Measurements from ENCODE around the gene CAPZA1. TPM values are rescaled to one million over a fixed set of nuclear protein-coding genes. Genes with fewer than 3 reads are reported as not detected.

CAPZA1 gene
- total RNA-seq: 205 and 233 TPM in 2 replicates

DNA sequence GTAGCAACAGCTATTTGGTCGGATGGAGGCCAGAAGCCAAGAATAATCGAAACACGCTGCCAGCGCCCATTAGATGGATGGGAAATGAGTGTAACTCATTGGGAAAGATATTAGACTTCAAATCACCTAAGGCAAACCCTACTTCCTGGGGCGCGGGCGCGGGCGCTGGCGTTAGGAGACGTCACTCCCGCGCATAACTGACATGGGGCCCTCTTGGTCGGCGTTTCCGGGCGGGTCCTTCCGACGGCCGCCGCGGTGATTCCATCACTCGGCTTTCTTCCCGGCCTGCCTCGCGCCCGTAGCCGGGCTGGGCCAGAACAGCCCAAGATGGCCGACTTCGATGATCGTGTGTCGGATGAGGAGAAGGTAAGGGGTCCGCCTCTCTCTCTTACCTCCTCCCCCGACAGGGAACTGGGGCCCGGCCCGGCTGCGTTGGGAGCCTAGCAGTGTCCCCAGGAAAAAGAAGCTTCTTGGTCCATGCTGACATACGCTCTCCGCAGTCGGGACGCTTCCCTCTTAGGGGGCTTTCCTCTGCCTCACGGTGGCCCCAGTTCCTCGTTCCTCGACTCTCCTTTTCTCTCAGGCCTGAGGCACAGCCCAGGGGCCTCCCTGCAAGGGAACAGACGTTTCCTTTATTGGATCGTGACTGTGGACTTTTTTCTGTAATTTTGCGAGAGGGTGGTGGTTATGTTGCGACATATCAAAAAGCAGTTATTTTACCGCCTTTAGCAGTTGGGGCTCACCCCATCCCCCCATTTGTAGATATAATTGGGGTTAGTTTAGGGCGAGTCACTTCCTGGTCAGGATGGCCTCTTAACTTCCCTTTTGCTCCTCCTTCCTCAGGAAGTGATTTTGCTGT lies at the start of gene CAPZA1:
CAPZA1 (plus strand) TSS at position 315 of the 859 bp plus-strand sequence; CDS start at position 328, 13 bp downstream.

DNA sequence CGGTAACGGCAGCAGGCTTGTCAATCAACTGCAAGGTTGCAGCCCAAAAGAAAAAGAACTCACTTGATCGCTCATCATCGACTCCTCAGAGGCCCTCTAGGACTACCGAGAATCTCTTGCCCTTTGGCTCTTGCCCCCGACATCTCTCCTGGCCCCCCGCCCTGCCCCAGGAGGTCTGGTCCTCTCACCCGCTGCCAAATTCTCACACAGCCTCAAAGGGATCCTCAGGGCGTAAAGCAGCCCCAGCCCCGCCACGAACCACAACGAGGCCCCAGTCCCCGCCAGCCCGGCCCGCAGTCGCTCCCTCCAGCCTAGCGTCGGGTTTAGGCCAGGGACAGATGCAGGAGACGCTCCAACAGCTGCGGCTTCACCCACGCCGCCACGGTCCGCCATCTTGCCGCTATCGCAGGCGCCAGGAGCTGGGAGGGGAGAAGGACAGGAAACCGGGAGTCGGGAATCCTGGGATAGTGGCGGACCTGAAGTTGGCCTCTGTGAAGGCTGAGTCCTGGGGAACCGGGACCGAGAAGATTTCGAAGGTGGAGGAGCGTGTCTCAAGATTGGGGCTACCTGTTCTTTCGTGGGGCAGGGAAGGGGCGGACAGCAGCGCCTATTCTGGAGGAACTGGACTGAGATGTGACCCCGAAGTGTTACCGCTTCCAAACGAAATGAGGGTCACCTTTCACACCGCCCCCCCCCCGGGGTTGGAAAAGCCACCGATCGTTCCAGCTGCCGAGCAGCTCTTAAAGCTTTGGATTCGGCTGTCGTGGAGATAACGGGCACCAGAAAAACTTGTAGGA lies 713 bp upstream of the CAPZA1 start, which contains the start of gene ST7L:
ST7L (minus strand) TSS at position 421 of the 797 bp plus-strand sequence; CDS start at position 393, 28 bp downstream.

GRCh38 chr1:112674440-112674985 lies 54.9 kb downstream of the CAPZA1 start, which contains the start of gene MOV10:
MOV10 (plus strand) TSS chr1:112674659; CDS start chr1:112674913, 254 bp downstream.

DNA sequence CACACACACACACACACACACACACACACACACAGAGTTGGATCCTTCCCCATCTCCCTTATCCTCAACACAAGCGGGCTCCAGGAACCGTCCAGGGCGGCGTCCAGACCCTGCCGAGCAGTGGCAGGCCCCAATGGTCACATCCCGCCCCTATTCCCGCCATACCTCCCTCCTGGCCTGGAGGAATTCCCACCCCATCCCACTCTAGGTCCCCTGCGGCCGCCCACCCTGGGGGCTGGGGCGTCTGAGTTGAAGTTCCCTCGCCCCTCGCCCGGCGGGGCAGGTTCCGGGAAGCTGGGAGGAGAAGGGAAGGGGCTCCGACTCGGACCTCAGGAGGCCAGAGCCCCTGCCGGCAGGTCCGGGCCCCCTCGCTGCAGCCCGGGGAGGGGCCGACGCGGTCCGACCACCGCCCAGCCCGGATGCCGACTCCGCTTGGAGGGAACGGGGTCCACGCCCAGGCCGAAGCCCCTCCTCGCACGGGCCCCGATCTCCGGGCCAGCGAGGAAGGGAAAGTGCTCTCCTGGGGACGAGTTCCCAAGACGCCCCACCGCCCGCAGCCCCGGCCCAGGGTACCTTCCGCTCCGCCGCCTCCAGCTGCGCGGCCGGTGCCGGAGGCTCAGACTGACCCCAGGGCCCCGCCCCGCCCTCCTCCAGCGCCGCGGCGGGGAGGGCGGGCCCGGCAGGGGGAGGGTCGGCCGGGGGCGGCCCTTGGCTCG lies 87.0 kb downstream of the CAPZA1 start, which contains the start of gene RHOC:
RHOC (minus strand) TSS at position 623 of the 716 bp plus-strand sequence. CDS start 3,328 bp downstream, outside the sequence.

DNA sequence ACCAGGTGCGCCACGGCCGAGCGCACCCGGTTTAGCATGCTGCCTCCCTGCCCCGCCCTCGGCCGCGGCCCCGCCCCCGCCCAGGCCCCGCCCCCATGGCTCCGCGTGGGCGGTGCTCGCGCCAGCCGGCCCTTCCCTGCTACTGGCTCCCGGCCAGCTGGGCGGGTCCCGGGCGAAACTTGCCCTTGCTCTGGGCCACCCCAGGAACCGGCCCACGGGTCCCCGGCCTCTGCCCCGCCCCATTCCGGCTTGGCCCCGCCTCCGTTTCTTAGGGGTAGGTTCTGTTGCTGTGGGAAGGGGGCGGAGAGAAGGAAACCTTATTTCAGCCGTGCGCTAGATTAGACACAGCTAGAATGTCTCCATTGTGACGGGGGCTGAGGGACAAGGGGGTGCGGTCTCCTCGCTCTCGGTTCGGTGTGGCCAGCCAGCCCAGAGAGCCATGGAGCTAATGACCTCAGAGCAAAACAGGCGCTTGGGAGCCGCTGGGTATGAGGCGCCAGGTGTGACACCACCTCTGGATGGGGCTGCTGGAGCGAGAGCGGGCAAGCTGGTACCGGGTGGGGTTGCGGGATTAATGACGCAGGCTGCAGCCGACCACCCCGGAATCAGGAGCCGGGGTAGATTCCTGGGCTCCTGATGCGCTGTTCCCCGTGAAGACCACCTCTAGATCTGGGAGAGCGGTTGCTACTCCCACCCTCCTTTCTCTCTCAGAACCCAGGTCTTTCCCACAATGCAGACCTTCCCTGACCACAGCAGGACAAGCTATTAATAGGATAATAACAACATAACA lies 95.8 kb downstream of the CAPZA1 start, which contains the start of gene PPM1J:
PPM1J (minus strand) TSS at position 69 of the 790 bp plus-strand sequence; CDS start at position 38, 31 bp downstream.

Small RNA genes lying within 50 kb of the gene (small RNA-seq; reads per million reads assigned to genes)
- not detected for gene RNU7-70P

Other genes with a start within 250 kb of the CAPZA1 start
- 14.7 and 19.9 TPM in 2 replicates for gene CTTNBP2NL, start 223.6 kb upstream of the CAPZA1 start, total RNA-seq
- 1.5 and 2.0 TPM in 2 replicates for gene WNT2B, start 110.9 kb upstream of the CAPZA1 start, total RNA-seq
- gene ST7L, start 691 bp upstream of the CAPZA1 start, total RNA-seq: 18.4 and 23.3 TPM in 2 replicates
- 29.0 and 47.9 TPM in 2 replicates for gene MOV10, start 54.8 kb downstream of the CAPZA1 start, total RNA-seq
- 358 and 449 TPM in 2 replicates for gene RHOC, start 87.3 kb downstream of the CAPZA1 start, total RNA-seq
- gene PPM1J, start 95.5 kb downstream of the CAPZA1 start, total RNA-seq: 1.1 and 1.6 TPM in 2 replicates